GM21529 (cell line): Measurements from ENCODE around the gene EFHC2.
"Not testable (repeated sequence)": the region's sequence is repeated elsewhere in the genome, so short reads cannot be mapped to it uniquely, and the experiment has no call there.

Source experiments
- ATAC-seq: cut with Tn5 transposase; IDR thresholded peaks from one replicate; pipeline ENCODE4 v1.9.1; 2021; ENCODE audit not compliant: unreplicated experiment

The EFHC2 gene

GRCh38 chrX:44235534-44235933 is 107.9 kb downstream of the EFHC2 start:
- ATAC-seq = no peak

DNA sequence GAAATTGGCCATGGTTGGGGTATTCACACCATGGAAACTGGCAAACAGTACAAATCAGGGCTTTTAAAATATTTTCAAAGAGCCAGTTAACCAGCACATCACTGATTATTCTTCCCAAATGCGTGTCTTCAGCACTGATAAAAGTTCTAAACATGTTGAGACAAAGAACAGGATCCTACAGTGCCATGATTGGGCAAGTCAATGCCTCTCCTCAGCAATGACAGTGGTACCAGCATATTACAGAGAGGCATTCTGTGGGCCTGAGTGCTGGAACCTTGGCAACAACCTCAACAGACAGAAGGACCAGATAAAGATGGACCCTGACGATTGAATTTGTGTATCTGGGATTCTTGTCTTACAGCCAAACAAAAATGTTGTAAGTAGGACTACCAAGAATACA is 108.9 kb downstream of the EFHC2 start:
- ATAC-seq = no peak

- no peak for ATAC-seq
Observed at GRCh38 chrX:44234116-44234515, 109.4 kb downstream of the EFHC2 start.

DNA sequence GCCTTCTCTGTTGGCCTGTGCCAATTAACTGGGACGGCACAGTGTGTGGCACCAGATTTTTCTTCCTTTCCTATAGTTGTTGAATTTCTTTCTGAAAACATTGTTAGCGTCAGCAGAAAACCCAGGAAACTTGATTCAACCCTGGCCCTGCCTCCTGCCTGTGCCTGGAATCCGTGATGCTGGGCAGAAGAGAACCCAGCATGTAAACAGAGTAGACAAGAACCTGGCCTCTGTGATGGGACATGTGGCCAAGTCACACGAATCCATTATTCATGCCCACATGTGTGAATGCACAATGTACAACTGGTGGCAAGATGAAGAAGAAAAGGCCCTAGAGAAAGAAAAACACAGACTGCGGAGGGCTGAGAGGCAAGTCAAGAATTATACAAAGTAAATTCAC is 111.4 kb downstream of the EFHC2 start:
- no peak for ATAC-seq

- ATAC-seq = peak; percentile 69
Observed at GRCh38 chrX:44228621-44229020, 114.9 kb downstream of the EFHC2 start.

DNA sequence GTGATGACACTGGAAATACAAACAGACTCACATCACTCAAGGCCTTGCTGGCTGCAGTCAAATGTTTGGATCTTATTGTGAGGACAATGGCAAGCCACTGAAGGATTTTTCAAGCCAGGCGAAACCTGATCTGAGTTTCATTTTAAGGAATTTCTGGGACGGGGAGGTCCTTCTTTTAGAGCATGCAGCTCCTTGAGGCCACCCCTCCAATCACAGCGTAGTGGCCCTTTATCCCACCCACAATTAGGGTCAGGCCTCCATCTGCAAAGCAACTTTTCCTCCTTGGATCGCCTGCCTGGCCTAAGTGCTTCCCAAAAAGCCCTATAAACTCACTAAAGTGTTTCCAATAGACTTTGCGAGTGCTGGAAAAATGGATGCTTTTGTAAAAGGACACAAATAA is 115.5 kb downstream of the EFHC2 start:
- ATAC-seq = no peak

DNA sequence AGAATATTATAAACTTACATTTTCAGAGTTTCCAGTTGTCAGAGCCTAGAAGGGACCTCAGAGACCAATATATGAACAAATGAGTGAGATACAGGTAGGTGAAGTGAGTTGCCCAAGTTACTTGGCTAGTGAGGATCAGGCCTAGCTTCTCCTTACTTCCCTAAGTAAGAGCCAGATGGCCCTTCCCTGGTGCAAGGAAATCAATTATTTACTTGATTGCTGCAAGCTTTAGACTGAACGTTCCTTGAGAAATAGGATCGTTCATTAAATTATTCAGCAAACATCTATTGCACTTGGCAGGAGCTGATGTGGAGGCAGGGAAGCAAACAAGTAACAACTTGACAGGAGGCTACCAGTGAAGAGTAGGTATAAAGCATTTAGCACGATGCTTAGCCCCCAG is 117.8 kb downstream of the EFHC2 start:
- no peak for ATAC-seq

- no peak for ATAC-seq
Observed at GRCh38 chrX:44224760-44225159, 118.7 kb downstream of the EFHC2 start.

DNA sequence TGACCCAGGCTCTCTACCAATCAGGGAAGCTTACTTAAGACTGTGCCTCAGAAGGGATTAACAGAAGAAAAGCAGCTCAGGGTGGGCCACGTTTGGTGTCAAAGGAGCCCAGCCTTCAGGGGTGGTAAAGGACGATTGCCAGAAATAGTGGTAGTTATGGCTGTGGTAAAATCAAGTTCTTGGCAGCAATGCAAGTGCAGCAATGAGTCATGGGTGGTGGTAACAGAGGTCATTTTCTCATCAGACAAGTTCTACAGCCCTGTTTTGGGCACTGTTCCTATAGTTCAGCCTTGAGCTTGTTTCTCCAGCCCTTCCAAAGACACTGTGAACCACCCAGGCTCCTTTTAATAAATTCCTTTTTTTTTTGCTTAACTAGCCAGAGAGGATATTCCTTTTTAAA is 120.3 kb downstream of the EFHC2 start:
- ATAC-seq = no peak

GRCh38 chrX:44218465-44218864 is 125.0 kb downstream of the EFHC2 start:
- no peak for ATAC-seq

DNA sequence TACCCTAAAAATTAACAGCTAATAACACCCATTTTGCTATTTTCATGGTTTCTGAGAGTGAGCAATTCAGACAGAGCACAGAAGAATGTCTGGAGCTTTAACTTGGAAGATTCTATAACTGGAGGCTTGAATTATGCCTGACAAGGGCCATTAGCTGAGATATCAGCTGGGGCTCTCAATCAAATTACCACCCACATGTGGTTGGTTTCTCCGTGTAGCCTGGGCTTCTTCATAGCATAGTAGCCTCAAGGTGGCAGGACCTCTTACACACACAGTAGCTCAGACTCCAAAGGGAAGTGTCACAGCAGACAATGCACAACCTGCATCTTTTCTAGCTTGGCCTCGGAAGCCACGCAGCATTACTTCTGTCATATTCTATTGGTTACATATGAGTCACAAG is 127.3 kb downstream of the EFHC2 start:
- ATAC-seq = no peak

DNA sequence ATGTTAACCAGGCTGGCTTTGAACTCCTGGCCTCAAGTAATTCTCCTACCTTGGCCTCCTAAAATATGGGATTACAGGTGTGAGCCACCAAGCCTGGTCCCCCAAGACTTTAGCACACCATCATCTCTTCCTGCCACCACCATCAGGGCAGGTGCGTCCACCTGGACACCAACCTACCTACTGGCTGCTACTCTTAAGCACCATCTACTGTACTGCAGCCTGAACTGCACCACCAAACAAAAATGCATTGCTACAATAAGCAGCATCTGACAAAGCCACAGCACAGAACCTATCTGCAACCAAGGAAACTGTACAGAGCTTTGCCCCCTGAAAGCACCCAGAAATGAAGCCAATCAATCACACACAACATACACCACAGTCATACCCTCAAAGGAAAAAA is 139.7 kb downstream of the EFHC2 start:
- no peak for ATAC-seq

GRCh38 chrX:44202596-44202995 is 140.9 kb downstream of the EFHC2 start:
- ATAC-seq = no peak

- no peak for ATAC-seq
Observed at GRCh38 chrX:44189116-44189515, 154.4 kb downstream of the EFHC2 start.

GRCh38 chrX:44187915-44188314 is 155.6 kb downstream of the EFHC2 start:
- ATAC-seq = not testable (repeated sequence)

GRCh38 chrX:44183329-44183728 is 160.1 kb downstream of the EFHC2 start:
- ATAC-seq = no peak

DNA sequence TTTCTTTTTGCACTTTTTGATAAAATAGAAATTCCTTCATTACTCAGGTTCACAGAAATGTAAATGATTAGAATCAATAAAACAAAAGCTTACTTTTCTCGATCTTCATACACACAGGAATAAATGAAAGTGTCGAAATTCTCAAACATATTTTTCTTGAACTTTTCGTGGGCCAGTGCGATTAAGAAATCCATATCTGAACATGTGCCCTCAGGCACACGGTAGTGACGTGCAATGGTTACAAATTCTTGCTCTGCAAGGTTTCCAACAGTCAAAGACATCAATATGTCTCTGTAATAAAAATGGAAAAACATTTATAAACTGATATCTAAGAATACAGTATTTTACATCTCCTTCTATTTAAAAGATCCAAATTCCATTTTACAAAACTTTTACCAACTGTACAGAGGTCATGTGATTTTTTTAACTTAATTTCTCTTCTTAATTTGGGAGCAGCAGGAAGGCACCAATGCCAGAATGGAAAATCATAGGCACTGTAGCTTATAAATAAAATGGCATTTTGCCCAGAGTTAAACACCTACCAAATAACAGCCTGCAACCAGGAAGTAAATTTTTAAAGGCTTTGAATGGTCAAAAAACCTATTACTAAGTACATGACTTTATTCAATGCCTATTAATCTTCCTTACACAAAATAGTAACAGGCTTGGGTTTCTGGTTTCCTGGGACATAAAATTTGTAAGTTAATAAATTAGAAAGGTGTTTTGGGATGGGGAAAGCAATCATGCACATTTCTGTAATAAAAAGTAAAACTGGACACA is 165.0 kb downstream of the EFHC2 start:
- ATAC-seq = no peak

- no peak for ATAC-seq
Observed at GRCh38 chrX:44175455-44175854, 168.0 kb downstream of the EFHC2 start.

GRCh38 chrX:44174061-44174460 is 169.4 kb downstream of the EFHC2 start:
- no peak for ATAC-seq

GRCh38 chrX:44173219-44173618 is 170.3 kb downstream of the EFHC2 start:
- ATAC-seq = no peak

- no peak for ATAC-seq
Observed at GRCh38 chrX:44167116-44167515, 176.4 kb downstream of the EFHC2 start.

GRCh38 chrX:44162964-44163475 is 180.5 kb downstream of the EFHC2 start:
- no peak for ATAC-seq

DNA sequence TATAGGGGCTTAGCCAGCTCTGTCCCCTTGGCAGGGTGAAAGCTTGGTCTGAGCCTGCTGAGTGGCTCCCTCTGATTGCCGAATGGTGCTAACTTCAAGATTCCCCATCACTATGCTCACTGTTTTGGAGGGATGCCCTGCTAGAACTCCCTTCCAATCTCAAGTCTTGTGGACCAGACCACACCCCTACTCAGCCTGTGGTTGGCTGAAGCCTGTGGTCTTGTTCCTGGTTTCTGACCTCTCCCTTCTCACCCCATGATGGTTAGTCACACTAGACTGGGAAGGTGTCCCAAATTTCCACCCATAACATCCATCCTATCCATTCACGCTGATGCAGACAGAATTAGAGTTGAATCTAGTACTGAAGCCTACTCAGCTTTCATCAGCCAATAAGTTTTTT is 185.6 kb downstream of the EFHC2 start:
- no peak for ATAC-seq
